Measurements from ENCODE around the gene SRSF2.

SRSF2 gene

DNA sequence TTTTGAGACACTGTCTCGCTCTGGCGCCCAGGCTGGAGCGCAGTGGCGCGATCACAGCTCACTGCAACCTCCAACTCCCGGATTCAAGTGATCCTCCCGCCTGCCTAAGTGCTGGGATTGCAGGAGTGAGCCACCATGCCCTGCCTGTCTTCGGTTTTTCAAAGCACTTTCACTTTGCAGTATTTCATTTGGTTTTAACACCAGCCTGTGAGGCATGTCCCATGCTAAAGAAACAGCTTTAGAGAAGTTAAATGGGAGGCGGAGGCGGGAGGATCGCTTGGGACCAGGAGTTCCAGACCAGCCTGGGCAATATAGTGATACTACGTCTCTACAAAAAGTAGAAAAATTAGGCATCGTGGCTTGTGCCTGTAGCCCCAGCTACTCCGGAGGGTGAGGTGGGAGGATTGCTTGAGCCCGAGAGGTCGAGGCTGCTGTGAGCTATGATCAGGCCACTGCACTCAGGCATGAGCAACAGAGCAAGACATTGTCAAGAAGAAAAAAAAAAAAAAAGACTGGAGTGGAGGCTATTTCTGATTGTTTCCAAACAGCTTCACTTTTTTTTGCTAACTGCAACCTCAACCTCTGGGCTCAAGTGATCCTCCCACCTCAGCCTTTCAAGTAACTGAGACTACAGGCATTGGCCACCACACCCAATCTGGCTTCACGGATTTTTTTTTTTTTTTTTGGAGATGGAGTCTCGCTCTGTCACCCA is 9.2 kb downstream of the SRSF2 start:
- Histone ChIP-seq H3K9ac (ENCODE audit: low read depth, low read length, poor library complexity, severe bottlenecking) (peak overlapping the region; percentile 99), H3K9me2 (replicated peaks; ENCODE audit: low read depth, low read length) (no peaks in the 10 kb centered on the region), H3K79me2 (ENCODE audit: insufficient read depth, low read length) (peaks cover 90% of the 10 kb centered on the region), H3K4me2 (ENCODE audit: low read depth, low read length, poor library complexity, severe bottlenecking) (peak overlapping the region; percentile 93), H3K4me1 (ENCODE audit: insufficient read depth, low read length, poor library complexity, severe bottlenecking) (peaks cover 50% of the 10 kb centered on the region), H3K9me3 (ENCODE audit: insufficient read depth, low read depth, low read length) (no peaks in the 10 kb centered on the region), H4K20me1 (ENCODE audit: insufficient read depth, low read length, poor library complexity, severe bottlenecking) (peaks cover 71% of the 10 kb centered on the region), H3K4me3 (ENCODE audit: low read length, poor library complexity, severe bottlenecking) (peak overlapping the region; percentile 90), H2AFZ (ENCODE audit: low read length) (no peak overlapping the region), H3K27me3 (ENCODE audit: insufficient read depth, low read length, poor library complexity, severe bottlenecking) (no peaks in the 10 kb centered on the region), H3F3A (ENCODE audit: low read depth) (peaks cover 7% of the 10 kb centered on the region; the same call in 1 of the 2 replicates), H3K36me3 (ENCODE audit: insufficient read depth, low read length) (peaks cover 26% of the 10 kb centered on the region)
- TF ChIP-seq, protein P1, sequence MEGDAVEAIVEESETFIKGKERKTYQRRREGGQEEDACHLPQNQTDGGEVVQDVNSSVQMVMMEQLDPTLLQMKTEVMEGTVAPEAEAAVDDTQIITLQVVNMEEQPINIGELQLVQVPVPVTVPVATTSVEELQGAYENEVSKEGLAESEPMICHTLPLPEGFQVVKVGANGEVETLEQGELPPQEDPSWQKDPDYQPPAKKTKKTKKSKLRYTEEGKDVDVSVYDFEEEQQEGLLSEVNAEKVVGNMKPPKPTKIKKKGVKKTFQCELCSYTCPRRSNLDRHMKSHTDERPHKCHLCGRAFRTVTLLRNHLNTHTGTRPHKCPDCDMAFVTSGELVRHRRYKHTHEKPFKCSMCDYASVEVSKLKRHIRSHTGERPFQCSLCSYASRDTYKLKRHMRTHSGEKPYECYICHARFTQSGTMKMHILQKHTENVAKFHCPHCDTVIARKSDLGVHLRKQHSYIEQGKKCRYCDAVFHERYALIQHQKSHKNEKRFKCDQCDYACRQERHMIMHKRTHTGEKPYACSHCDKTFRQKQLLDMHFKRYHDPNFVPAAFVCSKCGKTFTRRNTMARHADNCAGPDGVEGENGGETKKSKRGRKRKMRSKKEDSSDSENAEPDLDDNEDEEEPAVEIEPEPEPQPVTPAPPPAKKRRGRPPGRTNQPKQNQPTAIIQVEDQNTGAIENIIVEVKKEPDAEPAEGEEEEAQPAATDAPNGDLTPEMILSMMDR (conservative IDR thresholded peaks at IDR 0.05; ENCODE audit: low read length) = no peak
- no peak for TF ChIP-seq EZH2phosphoT487 (IDR thresholded peaks at IDR 0.05; ENCODE audit: borderline replicate concordance)

DNA sequence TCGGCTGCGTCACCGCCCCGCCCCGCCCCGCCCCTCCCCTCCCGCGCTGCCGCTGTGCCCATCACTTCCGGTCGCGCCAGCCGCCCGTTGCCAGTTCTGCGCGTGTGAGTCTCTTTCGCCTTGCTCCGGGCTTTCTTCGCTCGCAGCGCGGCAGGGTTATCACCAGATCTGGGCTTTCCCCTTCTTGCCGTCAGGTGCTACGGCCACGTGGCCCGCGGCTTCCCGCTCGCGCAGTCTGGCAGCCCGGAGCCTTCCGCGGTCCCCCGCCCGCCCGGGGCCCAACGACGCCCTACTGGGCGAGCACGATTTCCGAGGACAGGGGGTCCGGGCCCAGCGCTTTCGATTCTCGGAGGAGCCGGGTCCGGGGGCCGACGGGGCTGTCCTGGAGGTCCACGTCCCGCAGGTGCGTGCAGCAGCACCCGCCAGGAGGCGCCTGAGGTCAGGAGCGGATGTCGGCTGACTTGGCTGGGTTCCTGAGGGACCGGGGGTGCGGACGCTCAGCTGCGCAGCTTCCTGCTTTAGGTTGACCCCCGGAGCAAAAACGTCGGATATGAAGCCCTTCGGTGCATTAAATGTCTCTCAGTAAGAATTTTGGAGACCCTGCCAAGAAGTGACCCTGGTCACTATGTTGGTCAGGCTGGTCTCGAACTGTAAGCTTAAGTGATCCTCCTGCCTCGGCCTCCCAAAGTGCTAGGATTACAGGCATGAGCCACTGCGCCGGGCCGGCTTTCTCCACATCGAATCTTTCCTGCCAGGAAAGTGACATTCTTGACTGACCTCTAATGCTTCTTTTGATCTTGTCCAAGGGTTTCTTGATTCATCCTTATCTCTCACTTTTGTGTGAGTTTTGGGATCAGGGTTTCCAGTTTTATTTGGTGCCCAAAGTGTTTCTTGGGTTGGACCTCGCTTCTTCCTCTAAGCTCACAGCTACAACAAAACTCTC is 10.1 kb downstream of the SRSF2 start, which contains the start of gene METTL23:
TSS of gene METTL23 (plus strand) at position 64 of the 943 bp plus-strand sequence. CDS start 2,872 bp downstream, outside the sequence.
- peaks cover 90% of the 10 kb centered on the region for H3K79me2 ChIP-seq (ENCODE audit: insufficient read depth, low read length)

DNA sequence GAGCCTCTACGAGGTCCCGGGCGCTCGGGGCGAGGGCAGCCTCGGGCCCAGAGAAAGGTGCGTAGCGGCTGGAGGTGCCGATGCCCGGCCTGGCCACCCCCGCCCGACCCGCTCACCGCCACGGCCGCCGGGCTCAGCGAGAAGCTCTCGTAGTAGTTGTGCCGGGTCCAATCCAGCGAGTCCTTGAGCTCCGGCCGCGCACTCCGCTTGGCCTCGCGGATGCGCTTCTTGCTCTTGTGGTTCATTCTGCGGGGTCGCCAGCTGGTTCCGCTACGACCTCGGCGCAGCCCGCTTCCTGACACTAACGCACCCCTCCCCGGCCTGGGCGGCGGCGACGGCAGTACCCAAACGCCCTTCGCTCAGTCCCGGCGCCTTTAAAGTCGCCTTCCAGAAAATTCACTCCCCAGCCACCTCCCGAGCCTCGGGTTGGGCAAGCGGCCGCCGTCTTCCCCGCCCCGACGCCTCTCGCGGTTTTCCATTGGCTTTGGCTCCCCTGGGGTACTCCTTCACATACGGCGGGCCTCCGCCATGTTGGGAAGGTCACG is 10.8 kb downstream of the SRSF2 start, which contains the start of gene JMJD6:
TSS of gene JMJD6 (minus strand) at position 376 of the 545 bp plus-strand sequence. CDS start at position 245, 131 bp downstream.
- Histone ChIP-seq H3K4me3 (ENCODE audit: low read length, poor library complexity, severe bottlenecking) (peak within 1 kb of the TSS; percentile 90), H4K20me1 (ENCODE audit: insufficient read depth, low read length, poor library complexity, severe bottlenecking) (peaks cover 64% of the 10 kb centered on the region), H3K4me1 (ENCODE audit: insufficient read depth, low read length, poor library complexity, severe bottlenecking) (peaks cover 48% of the 10 kb centered on the region), H3K79me2 (ENCODE audit: insufficient read depth, low read length) (peaks cover 90% of the 10 kb centered on the region), H3K9me3 (ENCODE audit: insufficient read depth, low read depth, low read length) (no peaks in the 10 kb centered on the region), H3F3A (ENCODE audit: low read depth) (0 out of 2 replicates have a peak, but pooled peaks cover 3% of the 10 kb centered on the region), H2AFZ (ENCODE audit: low read length) (peak within 1 kb of the TSS; percentile 86), H3K9ac (ENCODE audit: low read depth, low read length, poor library complexity, severe bottlenecking) (peak within 1 kb of the TSS; percentile 99), H3K4me2 (ENCODE audit: low read depth, low read length, poor library complexity, severe bottlenecking) (peak within 1 kb of the TSS; percentile 99), H3K27me3 (ENCODE audit: insufficient read depth, low read length, poor library complexity, severe bottlenecking) (no peaks in the 10 kb centered on the region), H3K9me2 (replicated peaks; ENCODE audit: low read depth, low read length) (no peaks in the 10 kb centered on the region), H3K36me3 (ENCODE audit: insufficient read depth, low read length) (peaks cover 24% of the 10 kb centered on the region)
- TF ChIP-seq, protein P1 (conservative IDR thresholded peaks at IDR 0.05; ENCODE audit: low read length) = no peak
- no peak for TF ChIP-seq EZH2phosphoT487 (IDR thresholded peaks at IDR 0.05; ENCODE audit: borderline replicate concordance)

More for the DNA sequence above, 10.1 kb downstream of the SRSF2 start, which contains the start of gene METTL23:
- H3K9me3 ChIP-seq (ENCODE audit: insufficient read depth, low read depth, low read length) = no peaks in the 10 kb centered on the region
- H4K20me1 ChIP-seq (ENCODE audit: insufficient read depth, low read length, poor library complexity, severe bottlenecking) = peaks cover 65% of the 10 kb centered on the region
- peaks cover 24% of the 10 kb centered on the region for H3K36me3 ChIP-seq (ENCODE audit: insufficient read depth, low read length)
- H3K9me2 ChIP-seq (replicated peaks; ENCODE audit: low read depth, low read length) = no peaks in the 10 kb centered on the region
- H3K9ac ChIP-seq (ENCODE audit: low read depth, low read length, poor library complexity, severe bottlenecking) = peak within 1 kb of the TSS; percentile 99
- peaks cover 3% of the 10 kb centered on the region; the same call in 1 of the 2 replicates for H3F3A ChIP-seq (ENCODE audit: low read depth)
- no peak for TF ChIP-seq EZH2phosphoT487 (IDR thresholded peaks at IDR 0.05; ENCODE audit: borderline replicate concordance)
- TF ChIP-seq, protein P1 (conservative IDR thresholded peaks at IDR 0.05; ENCODE audit: low read length) = peak; percentile 69
- H3K4me3 ChIP-seq (ENCODE audit: low read length, poor library complexity, severe bottlenecking) = peak within 1 kb of the TSS; percentile 90
- no peaks in the 10 kb centered on the region for H3K27me3 ChIP-seq (ENCODE audit: insufficient read depth, low read length, poor library complexity, severe bottlenecking)
- H3K4me2 ChIP-seq (ENCODE audit: low read depth, low read length, poor library complexity, severe bottlenecking) = peak within 1 kb of the TSS; percentile 99
- peaks cover 46% of the 10 kb centered on the region for H3K4me1 ChIP-seq (ENCODE audit: insufficient read depth, low read length, poor library complexity, severe bottlenecking)
- H2AFZ ChIP-seq (ENCODE audit: low read length) = peak within 1 kb of the TSS; percentile 86
